ENCODE data around the gene IGFBPL1.
A peak's percentile ranks its signal among the peaks of the same experiment; 100 is the strongest.
"Not testable (repeated sequence)": the region's sequence is repeated elsewhere in the genome, so short reads cannot be mapped to it uniquely, and the experiment has no call there.

Gene IGFBPL1

GRCh38 chr9:38380230-38380871 is 43.9 kb downstream of the IGFBPL1 start:
- no peak for DNase-seq

- DNase-seq = not testable (repeated sequence)
Observed at GRCh38 chr9:38377336-38378083, 46.7 kb downstream of the IGFBPL1 start.

DNA sequence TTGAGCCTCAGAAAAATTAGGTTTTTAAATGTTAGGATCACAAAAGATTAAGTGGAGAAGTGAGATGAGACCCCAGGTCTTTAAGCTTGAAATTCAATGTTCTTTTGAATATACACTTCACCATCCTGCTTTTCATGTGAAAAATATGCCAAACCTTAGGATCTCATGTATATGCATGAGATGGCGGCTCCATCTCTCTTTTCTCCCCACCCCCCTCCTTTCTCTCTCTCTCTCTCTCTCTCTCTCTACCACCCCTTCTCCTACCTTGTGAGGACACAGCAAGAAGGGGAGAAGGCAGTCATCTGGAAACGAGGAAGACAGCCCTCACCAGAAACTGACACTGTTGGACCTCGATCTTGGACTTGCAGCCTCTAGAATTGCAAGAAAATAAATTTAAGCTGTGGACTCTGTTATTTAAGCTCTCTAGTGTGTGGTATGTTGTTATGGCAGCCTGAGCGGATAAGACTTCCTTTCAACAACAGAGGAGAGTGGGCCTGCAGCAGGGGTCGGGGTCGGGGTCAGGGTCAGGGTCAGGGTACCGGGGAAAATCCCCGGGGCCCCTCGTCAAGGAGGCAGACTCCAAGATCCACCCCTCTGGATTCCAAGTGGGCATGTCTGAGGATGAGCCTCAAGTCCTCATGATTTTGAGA is 48.1 kb downstream of the IGFBPL1 start:
- no peak for DNase-seq

DNA sequence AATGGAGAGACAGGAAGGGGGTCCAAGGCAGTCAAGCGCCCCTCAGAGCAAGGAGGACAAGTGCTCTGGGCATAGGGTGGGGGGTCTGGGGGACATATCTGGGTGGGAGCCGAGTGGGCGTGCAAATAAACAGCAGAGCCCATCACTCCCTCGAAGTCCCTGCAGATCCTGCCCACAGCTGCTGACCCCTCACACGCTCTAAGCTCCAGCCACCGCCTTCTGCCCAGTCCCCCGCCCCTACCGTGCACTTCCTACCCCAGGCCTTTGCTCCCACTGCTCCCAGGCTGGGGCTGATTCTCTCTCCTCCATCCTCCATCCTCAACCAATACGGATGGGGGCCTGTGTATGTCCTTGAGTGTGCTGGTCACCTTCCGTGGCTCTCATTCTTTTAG is 48.7 kb downstream of the IGFBPL1 start:
- no peak for DNase-seq

GRCh38 chr9:38374847-38375571 is 49.2 kb downstream of the IGFBPL1 start:
- DNase-seq = no peak

- no peak for DNase-seq
Observed at GRCh38 chr9:38373679-38374078, 50.6 kb downstream of the IGFBPL1 start.

- DNase-seq = no peak
Observed at GRCh38 chr9:38372762-38373619, 51.3 kb downstream of the IGFBPL1 start.

DNA sequence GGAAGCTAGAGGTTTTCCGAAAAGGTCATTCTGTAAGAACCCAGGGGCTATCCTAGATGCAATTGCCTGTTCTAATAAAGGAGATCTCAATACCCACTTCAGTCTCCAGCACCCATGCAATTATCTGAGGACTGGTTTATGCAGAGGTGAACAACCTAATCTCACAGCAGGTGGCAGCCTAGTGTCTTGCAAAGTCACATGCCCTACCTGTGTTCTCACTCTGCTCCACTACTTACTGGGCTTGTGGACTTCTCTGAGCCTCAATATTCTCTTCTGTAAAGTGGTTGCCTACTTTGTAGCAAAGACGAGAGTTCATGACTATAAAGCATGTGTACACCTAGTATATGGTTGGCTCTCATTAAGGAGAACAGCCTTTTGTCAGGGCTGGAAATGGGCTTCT is 52.8 kb downstream of the IGFBPL1 start:
- DNase-seq = no peak

DNA sequence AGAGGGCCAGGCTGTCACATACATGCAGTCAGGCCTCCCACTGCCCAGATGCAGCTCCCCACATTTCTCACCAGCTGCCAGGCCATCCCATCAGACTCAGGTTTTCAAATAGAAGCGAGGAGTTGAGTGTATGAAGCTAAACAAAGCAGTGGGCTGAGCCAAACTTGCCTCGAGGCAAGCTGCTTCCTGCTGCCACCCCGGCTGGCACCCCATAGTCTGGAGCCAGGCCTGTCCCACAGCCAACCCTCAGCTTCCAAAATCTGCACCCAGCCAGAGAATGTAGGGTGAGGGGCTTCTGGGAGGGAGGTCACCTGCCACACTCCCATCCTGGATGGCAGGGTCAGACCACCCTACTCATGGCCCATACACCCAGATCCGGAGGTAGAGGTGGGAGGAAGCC is 54.1 kb downstream of the IGFBPL1 start:
- no peak for DNase-seq

DNA sequence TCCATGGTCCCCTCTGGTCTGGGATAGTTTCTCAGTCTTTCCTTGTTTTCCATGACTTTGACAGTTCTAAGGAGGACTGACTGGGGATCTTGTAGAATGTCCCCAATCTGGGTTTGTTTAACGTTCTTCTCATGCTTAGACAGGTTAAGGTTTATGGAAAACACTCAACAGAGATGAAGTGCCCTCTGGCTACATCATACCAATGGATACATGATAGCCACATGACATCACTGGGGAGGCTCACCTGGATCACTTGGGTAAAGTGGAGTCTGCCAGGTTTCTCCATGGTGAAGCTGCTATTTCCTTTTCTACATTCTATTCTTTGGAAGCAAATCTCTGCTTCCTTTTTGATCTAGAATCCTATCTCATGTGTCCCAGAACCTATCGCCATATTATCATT is 55.5 kb downstream of the IGFBPL1 start:
- no peak for DNase-seq

- DNase-seq = no peak
Observed at GRCh38 chr9:38367898-38368297, 56.4 kb downstream of the IGFBPL1 start.

GRCh38 chr9:38363589-38363925 is 60.7 kb downstream of the IGFBPL1 start:
- no peak for DNase-seq

DNA sequence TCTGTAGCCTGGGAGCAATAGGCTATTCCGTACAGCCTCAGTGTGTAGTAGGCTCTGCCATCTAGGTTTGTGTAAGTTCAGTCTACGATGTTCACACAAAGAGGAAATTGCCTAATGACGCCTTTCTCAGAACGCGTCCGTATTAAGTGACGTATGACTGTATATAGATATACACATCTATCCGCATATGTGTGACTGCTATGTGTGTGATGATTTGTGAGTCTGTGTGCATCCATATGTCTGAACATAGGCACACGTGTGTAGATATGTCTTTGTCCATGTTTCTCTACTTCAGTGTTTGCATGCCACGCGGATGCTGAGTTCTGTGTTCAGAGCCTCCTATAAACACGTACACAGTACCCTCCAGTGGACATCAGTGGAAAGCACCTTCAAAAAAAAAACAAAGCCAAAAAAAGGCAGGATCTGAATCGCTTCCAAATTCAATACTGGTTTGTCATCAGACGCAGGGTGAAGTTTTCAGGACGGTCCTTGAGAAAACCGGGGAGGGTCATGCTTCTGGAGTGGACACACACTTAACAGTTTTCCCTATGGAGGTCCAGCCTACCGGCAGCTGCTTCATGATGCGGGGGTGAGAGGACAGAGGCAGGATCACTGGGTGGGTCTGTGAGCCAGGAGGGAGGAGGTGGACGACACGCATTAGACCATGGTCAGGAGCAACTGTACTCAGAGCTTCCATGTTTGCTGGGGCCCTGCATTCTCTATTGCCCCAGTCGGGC is 61.2 kb downstream of the IGFBPL1 start:
- DNase-seq = peak in 33 of 58 donors; percentile 2 to 61 (median 17)

GRCh38 chr9:38361473-38361850 is 62.8 kb downstream of the IGFBPL1 start:
- DNase-seq = peak in 1 of 58 donors; percentile 6

- no peak for DNase-seq
Observed at GRCh38 chr9:38360839-38361472, 63.3 kb downstream of the IGFBPL1 start.

DNA sequence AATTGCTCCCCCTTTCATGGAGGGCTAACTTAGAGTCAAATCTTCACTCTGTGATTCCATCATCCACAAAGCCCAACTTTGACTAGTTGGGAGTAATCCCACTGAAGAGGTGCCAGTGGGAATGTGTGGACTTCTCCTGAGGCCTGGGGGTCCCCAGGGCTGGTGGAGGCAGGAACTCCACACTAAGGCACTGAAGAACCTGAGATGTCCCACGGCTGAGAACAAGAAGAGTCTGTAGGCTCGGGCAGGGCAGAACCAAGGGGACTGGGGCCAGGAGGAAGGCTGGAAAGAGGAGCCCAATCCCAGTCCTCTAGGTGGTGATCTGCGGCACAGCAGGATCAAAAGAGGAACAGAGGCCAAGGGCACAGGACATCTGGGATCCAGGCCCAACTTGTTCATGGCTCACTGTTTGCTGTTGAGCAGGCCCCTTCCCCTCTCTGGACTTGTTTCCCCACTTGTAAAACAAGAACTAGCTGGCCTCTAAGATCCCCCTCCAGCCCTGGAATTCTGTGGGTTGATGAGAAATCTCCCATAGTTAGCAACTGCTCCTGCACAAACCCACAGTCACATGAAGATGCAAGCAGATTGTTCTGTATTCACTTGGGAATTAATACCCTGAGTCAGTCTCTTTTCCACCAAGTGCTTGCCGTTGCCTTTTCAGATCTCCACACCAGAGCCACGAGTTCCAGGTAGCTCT is 64.4 kb downstream of the IGFBPL1 start:
- DNase-seq = no peak

GRCh38 chr9:38359297-38359653 is 65.0 kb downstream of the IGFBPL1 start:
- no peak for DNase-seq

DNA sequence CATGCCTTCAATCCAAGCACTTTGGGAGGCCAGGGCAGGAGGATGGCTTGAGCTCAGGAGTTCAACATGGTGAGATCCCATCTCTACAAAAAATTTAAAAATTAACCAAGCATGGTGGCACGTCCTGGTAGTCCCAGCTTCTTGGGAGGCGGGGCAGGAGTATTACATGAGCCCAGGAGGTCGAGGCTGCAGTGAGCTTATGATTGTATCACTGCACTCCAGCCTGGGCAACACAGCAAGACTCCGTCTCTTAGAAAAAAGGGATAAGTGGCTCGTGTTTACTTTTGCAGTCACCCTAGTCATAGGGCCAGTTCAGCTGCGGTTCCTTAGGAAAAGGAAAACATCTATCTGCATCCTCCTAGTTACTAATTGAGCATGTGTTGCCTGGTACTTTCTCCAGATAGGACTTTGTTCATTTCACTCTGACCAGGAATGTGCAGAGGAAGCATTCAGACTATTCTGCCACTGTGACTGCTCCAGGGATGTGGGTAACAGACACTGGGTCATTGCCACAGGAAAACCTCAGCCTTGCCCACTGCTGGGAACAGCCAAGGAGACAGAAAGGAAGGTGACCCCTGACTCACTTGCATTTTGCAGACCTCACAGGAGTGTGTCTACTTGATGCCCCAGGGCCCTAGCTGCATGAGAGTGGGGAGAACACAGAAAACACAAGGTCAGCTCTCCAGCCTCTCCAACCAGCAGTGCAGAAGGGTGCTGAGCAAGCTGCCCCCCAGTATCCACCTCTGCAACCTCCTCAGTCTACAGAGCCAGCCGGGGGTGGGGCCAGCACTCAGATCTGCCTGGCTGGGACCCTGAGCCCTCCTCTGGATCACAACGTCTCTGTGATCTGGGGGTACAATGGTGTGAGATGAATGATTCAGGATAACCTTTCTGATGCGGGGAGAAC is 65.6 kb downstream of the IGFBPL1 start:
- DNase-seq = no peak
